GM21528 (cell line): ENCODE results near the gene CNN2.
A peak's percentile ranks its signal among the peaks of the same experiment; 100 is the strongest.

ENCODE experiments used
- ATAC-seq: cut with Tn5 transposase; IDR thresholded peaks from one replicate; pipeline ENCODE4 v1.9.1; 2021; ENCODE audit warnings: mild to moderate bottlenecking, moderate library complexity; ENCODE audit not compliant: unreplicated experiment, low FRiP score

CNN2 gene

GRCh38 chr19:1074544-1075283 is 48.3 kb downstream of the CNN2 start:
- peak; percentile 30 for ATAC-seq

GRCh38 chr19:1076046-1076386 is 49.6 kb downstream of the CNN2 start:
- no peak for ATAC-seq

GRCh38 chr19:1076951-1077350 is 50.5 kb downstream of the CNN2 start:
- peak; percentile 43 for ATAC-seq

- ATAC-seq, result no peak
Observed at GRCh38 chr19:1079566-1080111, 53.2 kb downstream of the CNN2 start.

- no peak for ATAC-seq
Observed at GRCh38 chr19:1080360-1081161, 54.2 kb downstream of the CNN2 start.

GRCh38 chr19:1081301-1082164 is 55.1 kb downstream of the CNN2 start:
- no peak for ATAC-seq

GRCh38 chr19:1082165-1082927 is 55.9 kb downstream of the CNN2 start:
- no peak for ATAC-seq

GRCh38 chr19:1082928-1083816 is 56.8 kb downstream of the CNN2 start:
- no peak for ATAC-seq

GRCh38 chr19:1084024-1084868 is 57.8 kb downstream of the CNN2 start:
- ATAC-seq, result no peak

- no peak for ATAC-seq
Observed at GRCh38 chr19:1085053-1085658, 58.7 kb downstream of the CNN2 start.

GRCh38 chr19:1085676-1086442 is 59.5 kb downstream of the CNN2 start:
- ATAC-seq, result no peak

- ATAC-seq, result no peak
Observed at GRCh38 chr19:1086613-1087012, 60.2 kb downstream of the CNN2 start.

- no peak for ATAC-seq
Observed at GRCh38 chr19:1087813-1088415, 61.5 kb downstream of the CNN2 start.

- ATAC-seq, result no peak
Observed at GRCh38 chr19:1088416-1089010, 62.1 kb downstream of the CNN2 start.
